Adipocyte (in vitro differentiated cells): ENCODE data around the gene KDM6A.
A peak's percentile ranks its signal among the peaks of the same experiment; 100 is the strongest.
"Not testable (repeated sequence)": the region's sequence is repeated elsewhere in the genome, so short reads cannot be mapped to it uniquely, and the experiment has no call there.

Experiments used
- DNase-seq: peaks from one replicate; pipeline ENCODE4 v3.0.0-alpha.2; 2015; ENCODE audit warnings: low read depth
- H3K27me3 ChIP-seq: replicated peaks from 2 replicates; pipeline ENCODE4 v1.7.0; 2013; ENCODE audit warnings: mild to moderate bottlenecking, low read length, moderate library complexity; ENCODE audit not compliant: control insufficient read depth, insufficient read depth
- H3K36me3 ChIP-seq: 2 replicates; pipeline ENCODE4 v1.7.0; 2013; ENCODE audit warnings: low read length, mild to moderate bottlenecking, moderate library complexity; ENCODE audit not compliant: control insufficient read depth, insufficient read depth, severe bottlenecking
- H3K4me1 ChIP-seq: 2 replicates; pipeline ENCODE4 v1.7.0; 2013; ENCODE audit warnings: mild to moderate bottlenecking, low read length, moderate library complexity; ENCODE audit not compliant: control insufficient read depth, insufficient read depth
- H3K4me3 ChIP-seq: 2 replicates; pipeline ENCODE4 v1.7.0; 2013; ENCODE audit warnings: mild to moderate bottlenecking, low read length, moderate library complexity
- H3K9ac ChIP-seq: 2 replicates; pipeline ENCODE4 v1.7.0; 2013; ENCODE audit warnings: mild to moderate bottlenecking, low read length, moderate library complexity
- H3K9me3 ChIP-seq: 2 replicates; pipeline ENCODE4 v1.7.0; 2013; ENCODE audit warnings: mild to moderate bottlenecking, low read length, moderate library complexity; ENCODE audit not compliant: control insufficient read depth

Gene KDM6A

DNA sequence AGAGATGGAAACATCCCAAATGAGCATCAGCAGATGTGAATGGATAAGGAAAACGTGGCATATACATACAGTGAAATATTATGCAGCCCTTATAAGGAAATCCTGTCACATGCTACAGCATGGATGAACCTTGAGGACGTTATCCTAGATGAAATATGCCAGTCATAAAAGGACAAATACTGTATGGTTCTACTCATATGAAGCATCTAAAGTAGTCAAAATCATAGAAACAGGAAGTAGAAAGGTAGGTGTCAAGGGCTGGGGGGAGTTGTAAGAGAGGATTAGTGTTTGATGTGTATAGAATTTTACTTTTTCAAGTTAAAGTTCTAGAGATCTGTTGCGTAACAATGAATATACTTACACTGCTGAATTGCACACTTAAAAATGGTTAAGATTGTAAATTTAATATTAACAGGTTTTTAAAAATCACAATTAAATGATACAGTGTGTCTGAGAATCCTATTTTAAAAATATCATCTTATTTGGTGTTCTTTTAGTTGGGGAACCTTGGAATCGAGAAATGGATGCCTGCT, 58.5 kb downstream of the KDM6A start:
- Histone ChIP-seq H3K9me3 (no peaks in the 10 kb centered on the region), H3K4me1 (peaks cover 14% of the 10 kb centered on the region), H3K27me3 (no peaks in the 10 kb centered on the region), H3K36me3 (no peaks in the 10 kb centered on the region), H3K4me3 (no peak overlapping the region), H3K9ac (no peak overlapping the region)
- no peak for DNase-seq

DNA sequence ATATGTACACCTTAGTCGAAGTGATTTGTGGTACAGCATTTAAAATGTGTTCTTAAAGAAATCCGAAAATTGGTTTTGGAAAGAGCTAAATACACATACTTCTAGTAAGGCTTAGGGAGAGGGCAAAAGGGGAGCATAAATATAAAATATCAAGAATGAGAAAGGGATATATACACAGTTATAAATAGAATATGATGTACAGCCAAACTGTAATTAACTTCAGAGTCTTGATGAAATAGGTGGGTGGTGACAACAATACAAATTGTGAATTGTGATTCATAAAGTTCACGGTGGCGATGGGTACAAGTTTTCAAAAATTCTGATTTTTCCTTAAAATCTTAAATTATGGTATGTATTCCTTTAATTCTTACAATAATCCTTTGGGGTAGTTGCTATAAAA, 62.2 kb downstream of the KDM6A start:
- H3K4me1 ChIP-seq, result peaks cover 22% of the 10 kb centered on the region
- DNase-seq, result no peak
- H3K9me3 ChIP-seq, result no peaks in the 10 kb centered on the region
- no peaks in the 10 kb centered on the region for H3K27me3 ChIP-seq
- H3K4me3 ChIP-seq, result no peak overlapping the region
- H3K36me3 ChIP-seq, result no peaks in the 10 kb centered on the region
- H3K9ac ChIP-seq, result no peak overlapping the region

GRCh38 chrX:44935640-44936039, 62.7 kb downstream of the KDM6A start:
- Histone ChIP-seq H3K27me3 (no peaks in the 10 kb centered on the region), H3K4me3 (no peak overlapping the region), H3K9ac (no peak overlapping the region), H3K36me3 (no peaks in the 10 kb centered on the region), H3K4me1 (peaks cover 22% of the 10 kb centered on the region), H3K9me3 (no peaks in the 10 kb centered on the region)
- no peak for DNase-seq

DNA sequence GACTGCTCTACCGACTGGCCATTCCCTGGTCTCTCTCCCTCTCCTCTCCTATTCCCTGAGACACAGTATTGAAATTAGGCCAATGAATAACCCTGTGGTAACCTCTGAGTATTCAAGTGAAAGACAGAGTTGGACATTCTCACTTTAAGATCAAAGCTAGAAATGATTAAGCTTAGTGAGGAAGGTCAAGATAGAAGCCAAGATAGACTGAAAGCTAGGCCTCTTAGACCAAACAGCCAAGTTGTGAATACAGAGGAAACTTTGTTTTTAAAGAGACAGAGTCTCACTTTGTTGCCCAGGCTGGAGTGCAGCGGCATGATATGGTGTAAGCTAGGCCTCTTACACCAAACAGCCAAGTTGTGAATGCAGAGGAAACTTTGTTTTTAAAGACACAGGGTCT, 64.6 kb downstream of the KDM6A start:
- no peak for DNase-seq

GRCh38 chrX:44938111-44938510, 65.1 kb downstream of the KDM6A start:
- Histone ChIP-seq H3K27me3 (no peaks in the 10 kb centered on the region), H3K4me1 (peaks cover 26% of the 10 kb centered on the region), H3K4me3 (no peak overlapping the region), H3K9ac (no peak overlapping the region), H3K9me3 (no peaks in the 10 kb centered on the region), H3K36me3 (no peaks in the 10 kb centered on the region)
- no peak for DNase-seq

More for the DNA sequence above, 64.6 kb downstream of the KDM6A start:
- peaks cover 26% of the 10 kb centered on the region for H3K4me1 ChIP-seq
- no peak overlapping the region for H3K4me3 ChIP-seq
- H3K27me3 ChIP-seq, result no peaks in the 10 kb centered on the region
- no peaks in the 10 kb centered on the region for H3K9me3 ChIP-seq
- H3K36me3 ChIP-seq, result no peaks in the 10 kb centered on the region
- no peak overlapping the region for H3K9ac ChIP-seq

DNA sequence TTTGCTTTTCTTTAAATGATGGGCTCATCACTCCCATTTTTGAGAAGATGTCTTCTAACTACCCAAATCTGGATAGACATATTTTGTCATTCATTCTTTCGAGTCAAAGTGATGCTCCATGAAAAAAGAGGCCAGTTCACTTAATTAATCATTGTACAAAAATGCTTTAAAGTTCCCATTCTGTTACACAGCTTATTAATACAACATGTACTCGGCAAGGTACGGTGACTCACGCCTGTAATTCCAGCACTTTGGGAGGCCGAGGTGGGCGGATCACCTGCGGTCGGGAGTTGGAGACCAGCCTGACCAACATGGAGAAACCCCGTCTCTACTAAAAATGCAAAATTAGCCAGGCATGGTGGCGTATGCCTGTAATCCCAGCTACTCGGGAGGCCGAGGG, 67.6 kb downstream of the KDM6A start:
- H3K36me3 ChIP-seq, DNase-seq, H3K9ac ChIP-seq, H3K4me3 ChIP-seq, H3K9me3 ChIP-seq, H3K27me3 ChIP-seq: not testable (repeated sequence)
- peaks cover 17% of the 10 kb centered on the region for H3K4me1 ChIP-seq

- Histone ChIP-seq H3K36me3 (no peaks in the 10 kb centered on the region), H3K9me3 (peaks cover 19% of the 10 kb centered on the region), H3K9ac (no peak overlapping the region), H3K27me3 (no peaks in the 10 kb centered on the region), H3K4me3 (no peak overlapping the region), H3K4me1 (peaks cover 6% of the 10 kb centered on the region)
- no peak for DNase-seq
Observed at GRCh38 chrX:44943007-44943406, 70.0 kb downstream of the KDM6A start.

DNA sequence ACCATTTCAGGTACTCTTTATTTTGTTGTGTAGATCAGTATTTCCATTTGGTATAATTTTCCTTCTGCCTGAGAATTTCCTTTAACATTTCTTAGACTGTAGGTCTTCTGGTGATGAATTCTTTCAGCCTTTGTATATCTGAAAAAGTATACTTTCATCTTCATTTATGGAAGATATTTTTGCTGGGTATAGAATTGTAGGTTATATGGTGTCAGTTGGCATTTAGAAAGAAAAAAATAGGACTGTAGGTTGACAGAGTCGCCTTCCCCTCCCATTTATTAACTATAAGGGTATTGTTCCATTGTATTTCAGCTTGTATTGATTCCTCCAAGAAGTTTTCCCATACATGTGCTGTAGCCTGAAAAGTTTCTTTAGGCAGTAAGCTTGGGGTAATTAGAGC, 71.9 kb downstream of the KDM6A start:
- DNase-seq, result no peak
- Histone ChIP-seq H3K4me3 (no peak overlapping the region), H3K27me3 (no peaks in the 10 kb centered on the region), H3K4me1 (peaks cover 4% of the 10 kb centered on the region), H3K9me3 (peaks cover 19% of the 10 kb centered on the region), H3K36me3 (no peaks in the 10 kb centered on the region), H3K9ac (no peak overlapping the region)

DNA sequence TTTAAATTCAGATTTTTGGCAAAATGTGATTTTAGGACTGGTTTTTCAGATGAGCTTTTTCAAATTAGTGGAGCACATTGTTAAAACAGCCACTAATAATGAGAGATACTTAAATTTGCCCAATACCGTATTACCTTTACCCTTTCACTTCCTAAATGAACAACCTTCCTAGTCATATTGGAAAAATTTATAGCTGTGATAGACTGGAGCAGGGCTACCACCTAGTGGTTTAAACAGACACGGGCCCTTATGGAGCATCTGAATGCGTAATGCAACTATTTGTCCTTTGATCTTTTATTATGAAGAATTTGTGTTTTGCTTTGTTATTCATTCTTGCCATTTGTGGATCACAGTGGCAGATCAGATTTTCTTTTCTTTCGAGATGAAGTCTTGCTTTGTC, 72.7 kb downstream of the KDM6A start:
- H3K27me3 ChIP-seq, result no peaks in the 10 kb centered on the region
- H3K36me3 ChIP-seq, result no peaks in the 10 kb centered on the region
- no peak overlapping the region for H3K9ac ChIP-seq
- peaks cover 19% of the 10 kb centered on the region for H3K9me3 ChIP-seq
- H3K4me1 ChIP-seq, result peaks cover 4% of the 10 kb centered on the region
- DNase-seq, result no peak
- no peak overlapping the region for H3K4me3 ChIP-seq

GRCh38 chrX:44946771-44947170, 73.8 kb downstream of the KDM6A start:
- H3K4me1 ChIP-seq, result peaks cover 5% of the 10 kb centered on the region
- no peaks in the 10 kb centered on the region for H3K27me3 ChIP-seq
- no peaks in the 10 kb centered on the region for H3K36me3 ChIP-seq
- H3K4me3 ChIP-seq, result no peak overlapping the region
- H3K9me3 ChIP-seq, result peaks cover 19% of the 10 kb centered on the region
- no peak overlapping the region for H3K9ac ChIP-seq
- DNase-seq, result peak; percentile 8

DNA sequence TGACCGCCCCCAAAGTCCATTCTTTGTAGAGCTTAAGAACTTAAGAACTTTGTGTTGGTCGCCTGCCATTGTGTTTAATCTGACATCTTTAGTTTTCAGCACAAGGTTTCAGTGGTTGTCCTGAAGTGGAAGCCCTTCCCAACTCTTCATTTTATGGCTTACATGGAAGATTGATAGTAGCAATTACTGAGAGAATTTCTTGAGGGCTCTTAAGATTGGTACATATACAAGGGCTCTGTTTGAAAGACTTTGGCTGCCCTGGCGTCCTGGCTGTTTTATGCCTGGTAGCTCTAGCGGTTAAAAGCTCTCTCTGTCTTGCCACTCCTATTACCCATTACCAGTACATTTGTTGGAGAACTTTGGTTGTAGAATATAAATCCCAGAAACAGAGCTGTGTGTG, 75.0 kb downstream of the KDM6A start:
- no peak overlapping the region for H3K4me3 ChIP-seq
- H3K36me3 ChIP-seq, result no peaks in the 10 kb centered on the region
- H3K4me1 ChIP-seq, result peaks cover 10% of the 10 kb centered on the region
- DNase-seq, result no peak
- peaks cover 19% of the 10 kb centered on the region for H3K9me3 ChIP-seq
- no peak overlapping the region for H3K9ac ChIP-seq
- H3K27me3 ChIP-seq, result no peaks in the 10 kb centered on the region

GRCh38 chrX:44948406-44948805, 75.4 kb downstream of the KDM6A start:
- Histone ChIP-seq H3K4me1 (peaks cover 10% of the 10 kb centered on the region), H3K27me3 (no peaks in the 10 kb centered on the region), H3K9ac (no peak overlapping the region), H3K4me3 (no peak overlapping the region), H3K9me3 (peaks cover 19% of the 10 kb centered on the region), H3K36me3 (no peaks in the 10 kb centered on the region)
- no peak for DNase-seq
